Pancreas (tissue), 10 donors: ENCODE measurements around the gene TMEM91. TPM values are rescaled to one million over a fixed set of nuclear protein-coding genes. Genes with fewer than 3 reads are reported as not detected.

Source experiments
- ATAC-seq, 4 donors: fragments of 200-7000 bp; cut with Tn5 transposase; one replicate each; pipeline versions ENCODE4 v1.8.0 to v1.9.1; 2020; ENCODE audit warnings: mild to moderate bottlenecking in 4 of 4, moderate library complexity in 4 of 4
- DNase-seq, 6 donors: peaks; one replicate each; pipeline ENCODE4 v3.0.0-alpha.2; 2020
- FAIRE-seq: peaks from 2 replicates; lab custom pipeline; 2012; peaks lifted over from hg19 to GRCh38; lab: Jason Lieb, UNC
- H3K27ac ChIP-seq, 4 donors: fragments of 200-600 bp; sonication (generic); 1 replicate in 3 of 4; 2 replicates in 1 of 4; pipeline versions ENCODE4 v1.5.0 to v1.8.0; 2020
- H3K27me3 ChIP-seq, 4 donors: fragments of 200-600 bp; one replicate each; pipeline ENCODE4 v1.8.0; 2021
- H3K36me3 ChIP-seq, 3 donors: fragments of 200-600 bp; sonication (generic) in 1 of 3; one replicate each; pipeline versions ENCODE4 v1.5.0 to v1.8.0; 2020 to 2021
- H3K4me1 ChIP-seq, 3 donors: fragments of 200-600 bp; one replicate each; pipeline ENCODE4 v1.8.0; 2021
- H3K4me3 ChIP-seq, 4 donors: fragments of 200-600 bp; sonication (generic) in 2 of 4; one replicate each; pipeline versions ENCODE4 v1.5.0 to v1.8.0; 2020 to 2021
- H3K9me3 ChIP-seq, 4 donors: fragments of 200-600 bp; one replicate each; pipeline ENCODE4 v1.8.0; 2021
- WGBS, 2 donors: extraction: QIAGEN DNeasy Blood & Tissue Kit; methylation state at CpG; one replicate each; pipeline ENCODE4 v1.1.7; 2013; 5-methylcytosine and 5-hydroxymethylcytosine counted together
- intact Hi-C, 3 donors: fragments of 100-400 bp; cut with DNase I; formaldehyde crosslinking; loops; one replicate each; pipeline versions ENCODE4 v1.11.1 to v1.14.2; 2022
- polyA plus RNA-seq, 2 donors: library from polyadenylated mRNA; stranded (reverse); fragments of 200-250 nt; gene quantifications; one replicate each; pipeline ENCODE4 v1.2.3, GENCODE V29; 2013
- total RNA-seq, 6 donors: library from RNA; stranded (reverse); fragmentation: NEBNext Ultra II Directional in 4 of 6; extraction: Animal tissue kit (Norgen Biotek cat#: 25700) in 4 of 6; gene quantifications; one replicate each; pipeline versions ENCODE4 v1.2.1 to v1.2.4, GENCODE V29; 2021 to 2023
- TF ChIP-seq, protein P1 (sequence below), 4 donors: fragments of 200-600 bp; sonication (generic) in 3 of 4; IDR thresholded peaks; one replicate each; pipeline versions ENCODE4 v1.5.0 to v1.8.0; 2021; ENCODE audit warnings: antibody characterized with exemption in 4 of 4
- donor health status: healthy with polysubstance abuse.
- donor health status: DM: no; HTN: no; CAD: no; lungs with moderate emphysema.
- donor health status: DM: no; HTN: no; CAD: no.
- donor health status: control.
- donor health status: control.
- donor health status: Bipolar disorder and iron deficiency.
- donor health status: DM: yes; HTN: yes; CAD: no.
- donor health status: DM: no; HTN: no; CAD: no.
- donor health status: DM: no; HTN: no; CAD: no.
- donor health status: DM: yes; HTN: yes; CAD: no.

TMEM91 gene
- total and polyA plus RNA-seq, 8 donors, result 3.8 to 33.0 (median 5.4) TPM

DNA sequence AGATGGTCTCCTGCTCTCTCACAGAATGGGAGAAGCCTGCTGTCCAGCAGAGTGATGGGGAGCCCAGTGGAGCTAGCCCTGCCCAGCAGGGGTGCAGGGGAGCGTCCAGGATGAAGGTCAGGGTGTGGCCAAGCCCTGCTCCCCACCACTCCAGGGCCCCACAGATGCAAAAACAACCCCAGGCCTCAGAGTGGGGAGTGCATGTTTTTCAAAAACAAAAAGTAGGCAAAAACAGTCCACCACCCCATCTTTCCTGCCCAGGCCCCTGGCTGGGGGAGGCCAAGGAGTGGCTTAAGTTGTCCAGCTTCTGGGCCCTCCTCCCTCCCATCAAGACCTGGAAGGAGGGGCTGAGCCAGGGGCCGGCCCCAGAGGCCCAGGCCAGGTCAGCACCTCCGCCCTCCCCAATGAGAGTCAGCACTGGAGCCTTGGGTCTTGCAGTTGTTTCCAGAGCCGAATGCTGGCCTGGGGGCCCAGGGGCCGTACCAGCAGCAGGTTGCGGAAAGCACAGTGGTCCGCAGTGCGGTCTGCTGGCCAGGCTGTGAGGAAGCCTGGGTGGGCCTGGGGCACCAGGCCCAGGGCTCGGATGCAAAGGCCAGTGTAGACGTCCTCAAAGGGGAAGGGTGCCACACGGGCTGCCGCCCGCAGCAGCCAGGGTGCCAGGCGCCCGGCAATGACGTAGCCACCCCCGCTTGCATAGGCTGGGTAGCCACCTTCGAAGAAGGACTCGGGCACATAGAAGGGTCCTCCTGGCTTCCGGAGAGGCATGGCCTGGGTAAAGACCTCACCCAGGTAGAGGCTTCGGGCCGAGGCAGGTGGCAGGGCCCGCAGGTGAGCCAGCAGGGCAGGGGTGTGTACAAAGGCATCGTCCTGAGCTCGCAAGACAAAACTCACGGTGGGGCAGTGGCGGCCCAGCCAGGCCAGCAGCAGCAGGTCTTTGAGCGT is 49.1 kb downstream of the TMEM91 start:
- peaks cover 0 to 43% (median 25%) of the 10 kb centered on the region in 3 donors for H3K36me3 ChIP-seq
- no peak for FAIRE-seq
- WGBS, 2 donors, result 94% methylated on average over 28 of the region's 28 CpGs

DNA sequence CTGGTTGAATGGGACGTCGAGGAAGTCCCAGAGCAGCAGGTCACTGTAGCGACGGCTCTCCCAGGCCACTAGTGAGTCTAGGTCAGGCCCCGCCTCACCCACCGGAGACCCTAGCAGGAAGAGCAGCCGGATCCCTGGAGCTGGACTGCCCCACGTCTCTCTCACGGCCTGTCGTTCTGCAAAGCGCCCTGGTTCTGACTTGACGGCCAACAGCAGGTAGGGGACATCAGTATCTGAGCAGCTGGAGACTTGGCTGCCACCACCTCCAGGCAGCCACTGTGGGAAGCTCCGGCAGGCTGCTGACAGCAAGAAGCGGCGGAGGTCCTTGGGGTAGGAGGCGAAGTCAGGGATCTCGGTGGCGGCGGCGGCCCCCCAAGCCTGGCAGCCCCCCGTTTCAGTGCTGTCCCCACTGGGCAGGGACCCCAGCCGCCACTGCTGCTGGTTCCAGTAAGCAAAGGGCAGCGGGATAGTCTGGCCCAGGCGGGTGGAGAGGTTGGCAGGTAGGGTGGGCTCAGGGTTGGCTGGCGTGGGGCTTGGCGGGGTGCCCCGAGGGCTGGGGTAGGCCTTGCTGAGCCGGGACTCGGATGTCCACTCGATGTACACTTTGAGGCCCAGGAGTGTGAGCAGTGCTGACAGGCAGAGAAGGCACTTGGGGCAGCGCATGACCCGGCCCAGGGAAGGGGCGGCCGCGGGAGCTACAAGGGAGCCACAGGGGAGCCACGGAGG is 49.9 kb downstream of the TMEM91 start:
- H3K27ac ChIP-seq, result peak overlapping the region in 3 of 4 donors; percentile 47 to 83 (median 74)
- H3K36me3 ChIP-seq, result peaks cover 0 to 39% (median 21%) of the 10 kb centered on the region in 3 donors
- intact Hi-C loops, result no loop called here
- TF ChIP-seq, protein P1, sequence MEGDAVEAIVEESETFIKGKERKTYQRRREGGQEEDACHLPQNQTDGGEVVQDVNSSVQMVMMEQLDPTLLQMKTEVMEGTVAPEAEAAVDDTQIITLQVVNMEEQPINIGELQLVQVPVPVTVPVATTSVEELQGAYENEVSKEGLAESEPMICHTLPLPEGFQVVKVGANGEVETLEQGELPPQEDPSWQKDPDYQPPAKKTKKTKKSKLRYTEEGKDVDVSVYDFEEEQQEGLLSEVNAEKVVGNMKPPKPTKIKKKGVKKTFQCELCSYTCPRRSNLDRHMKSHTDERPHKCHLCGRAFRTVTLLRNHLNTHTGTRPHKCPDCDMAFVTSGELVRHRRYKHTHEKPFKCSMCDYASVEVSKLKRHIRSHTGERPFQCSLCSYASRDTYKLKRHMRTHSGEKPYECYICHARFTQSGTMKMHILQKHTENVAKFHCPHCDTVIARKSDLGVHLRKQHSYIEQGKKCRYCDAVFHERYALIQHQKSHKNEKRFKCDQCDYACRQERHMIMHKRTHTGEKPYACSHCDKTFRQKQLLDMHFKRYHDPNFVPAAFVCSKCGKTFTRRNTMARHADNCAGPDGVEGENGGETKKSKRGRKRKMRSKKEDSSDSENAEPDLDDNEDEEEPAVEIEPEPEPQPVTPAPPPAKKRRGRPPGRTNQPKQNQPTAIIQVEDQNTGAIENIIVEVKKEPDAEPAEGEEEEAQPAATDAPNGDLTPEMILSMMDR (IDR thresholded peaks at IDR 0.05), result no peak
- FAIRE-seq (no peak), DNase-seq (peak in 2 of 6 donors; percentile 67 to 74), ATAC-seq (peak in 1 of 4 donors; percentile 7)
- peak overlapping the region in 2 of 4 donors; percentile 29 to 40 for H3K4me3 ChIP-seq
- no peaks in the 10 kb centered on the region for H3K9me3 ChIP-seq
- H3K4me1 ChIP-seq, result no peaks in the 10 kb centered on the region
- no peaks in the 10 kb centered on the region for H3K27me3 ChIP-seq
- WGBS, 2 donors, result 87 to 89% methylated on average over 33 to 36 of the region's 36 CpGs

More for the DNA sequence above, 49.1 kb downstream of the TMEM91 start:
- H3K4me3 ChIP-seq, result no peak overlapping the region
- DNase-seq (peak in 1 of 6 donors; percentile 36), ATAC-seq (no peak)
- H3K27me3 ChIP-seq, result no peaks in the 10 kb centered on the region
- no peak overlapping the region for H3K27ac ChIP-seq
- no peaks in the 10 kb centered on the region for H3K4me1 ChIP-seq
- TF ChIP-seq, protein P1 (IDR thresholded peaks at IDR 0.05), result no peak
- intact Hi-C loops, result no loop called here
- H3K9me3 ChIP-seq, result no peaks in the 10 kb centered on the region

DNA sequence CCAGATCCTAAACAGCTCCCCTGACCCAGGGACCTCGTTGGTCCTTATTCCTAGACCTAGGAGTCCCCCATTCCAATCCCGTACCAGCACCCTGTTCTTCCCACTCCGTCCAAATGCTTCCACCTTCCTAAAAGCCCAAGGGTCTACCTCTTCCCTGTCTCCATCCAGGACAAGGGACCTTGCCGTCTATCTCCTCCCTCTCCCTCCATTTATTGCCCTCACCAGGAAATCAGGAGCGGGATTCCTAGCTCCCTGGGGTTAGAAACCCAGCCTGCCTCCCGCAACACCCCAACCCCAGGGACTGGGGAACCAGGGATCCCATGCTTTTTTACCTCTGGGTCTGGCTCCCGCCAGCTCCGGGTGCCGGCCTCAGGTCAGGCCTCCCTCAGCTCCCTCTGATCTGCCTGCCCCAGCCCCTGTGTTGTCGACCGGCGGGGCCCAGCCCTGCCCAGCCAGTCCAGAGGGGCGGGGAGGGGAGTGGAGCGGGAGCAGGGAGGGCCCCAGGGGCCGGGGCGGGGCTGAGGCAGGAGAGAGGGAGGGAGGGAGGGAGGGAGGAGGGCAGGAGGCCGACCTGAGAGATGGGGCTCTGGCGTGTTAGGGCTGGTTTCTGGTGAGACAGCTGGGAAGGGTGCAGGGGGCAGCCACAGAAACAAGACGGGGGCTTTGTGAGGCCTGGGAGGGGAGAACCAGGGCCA is 50.8 kb downstream of the TMEM91 start, which contains the start of gene B3GNT8:
B3GNT8 (minus strand) TSS at position 423 of the 695 bp plus-strand sequence. CDS start 596 bp downstream, outside the sequence.
- DNase-seq (peak; percentile 62 to 89 (median 77)), FAIRE-seq (no peak), ATAC-seq (peak; percentile 75 to 92 (median 86))
- intact Hi-C loops, result no loop called here
- 49% methylated on average over 13 to 19 of the region's 19 CpGs for WGBS, 2 donors
- Histone ChIP-seq H3K27ac (peak within 1 kb of the TSS; percentile 60 to 83 (median 69)), H3K4me1 (no peaks in the 10 kb centered on the region), H3K27me3 (no peaks in the 10 kb centered on the region), H3K36me3 (peaks cover 0 to 35% (median 21%) of the 10 kb centered on the region in 3 donors), H3K4me3 (peak within 1 kb of the TSS in 3 of 4 donors; percentile 15 to 40 (median 29)), H3K9me3 (no peaks in the 10 kb centered on the region)
- TF ChIP-seq, protein P1 (IDR thresholded peaks at IDR 0.05), result no peak

DNA sequence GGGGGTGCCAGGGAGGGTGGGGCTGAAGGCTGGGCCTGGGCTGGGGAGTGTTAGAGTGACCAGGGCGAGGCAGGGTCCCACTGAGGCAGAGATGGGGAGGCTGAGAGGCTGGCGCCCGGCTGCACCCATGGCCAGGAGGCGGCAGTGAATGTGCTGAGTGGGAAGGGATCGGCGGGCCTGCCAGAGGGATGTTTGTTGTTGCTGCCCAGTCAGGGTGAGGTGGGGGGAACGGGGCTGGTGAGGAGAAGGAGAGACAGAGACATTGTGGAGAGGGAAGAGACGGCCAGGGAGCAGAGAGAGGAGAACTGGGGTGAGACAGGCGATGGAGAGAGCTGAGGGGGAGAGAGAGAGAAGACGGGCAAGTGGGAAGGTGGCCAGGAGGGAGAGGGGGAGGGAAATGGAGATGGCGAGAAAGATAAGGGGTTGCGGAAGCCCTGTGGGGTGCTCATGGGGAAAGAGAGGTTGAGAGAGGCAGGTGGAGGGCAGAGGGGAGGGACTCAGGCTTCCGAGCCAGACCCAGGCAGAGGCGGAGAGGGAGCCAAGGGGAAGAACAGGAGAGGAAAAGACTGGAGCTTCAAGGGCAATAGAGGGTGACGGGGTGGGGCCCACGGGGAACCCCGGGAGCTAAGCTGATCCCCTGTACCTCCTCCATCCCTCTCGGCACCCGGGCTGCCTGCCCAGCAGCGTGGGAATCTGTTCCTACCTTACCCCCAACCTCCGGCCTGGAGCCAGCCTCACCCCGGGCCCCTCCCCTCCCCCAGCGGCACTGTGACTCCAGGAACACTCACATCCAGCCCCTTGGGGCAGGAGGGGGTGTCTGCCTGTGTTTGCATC is 51.5 kb downstream of the TMEM91 start:
- TF ChIP-seq, protein P1 (IDR thresholded peaks at IDR 0.05), result no peak
- peak in 4 of 6 donors; percentile 48 to 78 (median 58) for DNase-seq
- FAIRE-seq, result no peak
- Histone ChIP-seq H3K27me3 (no peaks in the 10 kb centered on the region), H3K36me3 (peaks cover 0 to 29% (median 16%) of the 10 kb centered on the region in 3 donors), H3K4me3 (peak overlapping the region in 2 of 4 donors; percentile 29 to 40), H3K4me1 (no peaks in the 10 kb centered on the region), H3K9me3 (no peaks in the 10 kb centered on the region), H3K27ac (peak overlapping the region; percentile 60 to 83 (median 69))
- peak; percentile 45 to 56 (median 52) for ATAC-seq
- intact Hi-C loops, result no loop called here
- WGBS, 2 donors, result 42 to 49% methylated on average over 14 to 23 of the region's 23 CpGs
